HG03039 (cell line): Measurements from ENCODE around the gene CCT7.
"Not testable (repeated sequence)": the region's sequence is repeated elsewhere in the genome, so short reads cannot be mapped to it uniquely, and the experiment has no call there.

Experiments
- ATAC-seq: cut with Tn5 transposase; IDR thresholded peaks from one replicate; pipeline ENCODE4 v1.9.1; 2021; ENCODE audit warnings: mild to moderate bottlenecking, moderate library complexity; ENCODE audit not compliant: unreplicated experiment

Gene CCT7

GRCh38 chr2:73233932-73234832 lies at the start of gene CCT7:
CCT7 (plus strand) TSS chr2:73234308; CDS start chr2:73234379, 71 bp downstream.
- ATAC-seq = peak; percentile 52

- ATAC-seq = no peak
These were observed 48.1 kb upstream of the CCT7 start for GRCh38 chr2:73185965-73186364.

DNA sequence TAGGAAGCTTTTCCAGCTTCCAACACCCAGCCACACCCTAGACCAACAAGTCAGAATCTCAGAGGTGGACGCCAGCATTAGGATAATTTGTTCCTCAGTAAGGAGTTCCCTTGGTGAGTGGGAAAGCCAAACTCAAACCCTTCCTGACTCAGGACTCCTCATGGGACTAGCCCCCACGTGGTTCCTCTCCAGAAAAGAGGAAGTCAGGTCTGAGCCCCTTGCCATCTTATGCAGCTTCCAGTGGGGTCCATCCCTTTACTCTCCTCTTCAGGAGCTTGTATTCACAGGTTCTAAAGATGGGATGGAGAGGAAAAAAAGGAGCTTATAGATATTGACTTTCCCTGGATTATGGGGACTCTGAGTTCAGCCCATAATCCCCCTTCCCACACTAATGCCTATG lies 46.6 kb upstream of the CCT7 start:
- ATAC-seq = no peak

DNA sequence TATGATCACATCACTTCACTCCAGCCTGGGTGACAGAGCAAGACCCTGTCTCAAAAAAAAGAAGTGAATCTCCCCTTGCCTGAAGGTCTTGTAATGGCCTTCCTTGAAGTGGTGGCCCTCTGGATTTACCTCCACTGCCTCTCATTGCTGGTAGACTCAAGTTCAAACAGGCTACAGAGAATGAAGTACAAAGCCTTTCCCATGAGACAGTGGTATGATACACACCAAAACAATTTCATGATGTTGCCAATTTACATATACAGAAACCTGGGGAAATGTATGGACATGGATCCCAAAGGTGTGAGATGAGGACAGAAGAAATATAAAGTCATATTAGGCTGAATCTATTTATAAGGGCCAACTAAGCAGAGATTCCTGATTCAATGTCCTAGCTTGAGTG lies 36.5 kb upstream of the CCT7 start:
- ATAC-seq = no peak

- ATAC-seq = not testable (repeated sequence)
These were observed 33.8 kb upstream of the CCT7 start for GRCh38 chr2:73200281-73200680.

- no peak for ATAC-seq
These were observed 31.7 kb upstream of the CCT7 start, which contains the start of gene NOTO for GRCh38 chr2:73202156-73203054. NOTO (plus strand) TSS chr2:73202574; CDS start chr2:73202667, 93 bp downstream.

- no peak for ATAC-seq
These were observed 30.9 kb upstream of the CCT7 start for GRCh38 chr2:73203055-73203681.

DNA sequence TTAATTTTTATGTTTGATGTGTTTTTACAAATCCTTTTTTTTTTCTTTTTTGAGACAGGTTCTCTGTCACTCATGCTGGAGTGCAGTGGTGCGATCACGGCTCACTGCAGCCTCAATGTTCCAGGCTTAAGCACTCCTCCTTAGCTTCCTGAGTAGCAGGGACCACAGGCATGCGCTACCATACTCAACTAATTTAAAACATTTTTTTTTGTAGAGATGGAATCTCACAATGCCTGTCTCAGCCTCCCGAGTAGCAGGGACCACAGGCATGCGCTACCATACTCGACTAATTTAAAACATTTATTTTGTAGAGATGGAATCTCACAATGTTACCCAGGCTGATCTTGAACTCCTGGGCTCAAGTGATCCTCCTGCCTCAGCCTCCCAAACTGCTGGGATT lies 28.5 kb upstream of the CCT7 start:
- ATAC-seq = no peak

DNA sequence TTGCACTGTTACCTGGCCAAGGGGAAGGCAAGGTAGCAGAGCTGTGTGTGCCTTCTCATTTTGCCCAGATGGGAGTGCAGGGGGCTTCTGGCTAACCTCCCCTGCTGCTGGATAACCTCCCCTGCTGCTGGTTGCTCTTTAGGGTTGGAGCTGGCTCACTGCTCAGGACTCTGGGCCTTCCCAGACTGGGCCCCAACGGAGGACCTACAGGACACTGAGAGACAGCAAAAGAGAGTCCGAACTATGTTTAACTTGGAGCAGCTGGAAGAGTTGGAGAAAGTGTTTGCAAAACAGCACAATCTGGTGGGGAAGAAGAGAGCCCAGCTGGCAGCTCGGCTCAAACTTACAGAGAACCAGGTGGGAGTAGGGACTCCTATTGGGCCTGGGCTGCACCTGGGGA lies 25.9 kb upstream of the CCT7 start:
- no peak for ATAC-seq

DNA sequence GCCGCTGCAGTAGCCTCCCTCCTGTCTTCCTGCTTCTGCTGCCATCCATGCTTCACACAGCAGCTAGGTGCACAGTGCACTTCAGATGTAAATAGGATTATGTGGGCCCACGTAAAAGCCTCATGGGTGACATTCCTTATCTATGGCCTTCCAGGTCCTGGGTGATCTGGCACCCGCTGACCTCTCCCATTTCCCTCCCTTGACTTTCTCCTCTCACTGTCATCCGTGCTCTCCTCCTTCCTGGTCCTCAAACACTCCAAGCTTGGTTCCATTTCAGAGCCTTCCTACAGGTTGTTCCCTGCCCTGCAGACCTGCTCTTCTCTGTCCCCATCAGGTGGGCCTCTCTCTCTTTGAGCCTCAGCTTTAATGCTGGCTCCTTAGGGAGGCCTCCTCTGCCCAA lies 24.1 kb upstream of the CCT7 start:
- no peak for ATAC-seq

- no peak for ATAC-seq
These were observed 23.4 kb upstream of the CCT7 start for GRCh38 chr2:73210696-73211095.

GRCh38 chr2:73212098-73212447 lies 22.0 kb upstream of the CCT7 start:
- no peak for ATAC-seq

- peak; percentile 56 for ATAC-seq
These were observed 21.5 kb upstream of the CCT7 start for GRCh38 chr2:73212448-73213176.

DNA sequence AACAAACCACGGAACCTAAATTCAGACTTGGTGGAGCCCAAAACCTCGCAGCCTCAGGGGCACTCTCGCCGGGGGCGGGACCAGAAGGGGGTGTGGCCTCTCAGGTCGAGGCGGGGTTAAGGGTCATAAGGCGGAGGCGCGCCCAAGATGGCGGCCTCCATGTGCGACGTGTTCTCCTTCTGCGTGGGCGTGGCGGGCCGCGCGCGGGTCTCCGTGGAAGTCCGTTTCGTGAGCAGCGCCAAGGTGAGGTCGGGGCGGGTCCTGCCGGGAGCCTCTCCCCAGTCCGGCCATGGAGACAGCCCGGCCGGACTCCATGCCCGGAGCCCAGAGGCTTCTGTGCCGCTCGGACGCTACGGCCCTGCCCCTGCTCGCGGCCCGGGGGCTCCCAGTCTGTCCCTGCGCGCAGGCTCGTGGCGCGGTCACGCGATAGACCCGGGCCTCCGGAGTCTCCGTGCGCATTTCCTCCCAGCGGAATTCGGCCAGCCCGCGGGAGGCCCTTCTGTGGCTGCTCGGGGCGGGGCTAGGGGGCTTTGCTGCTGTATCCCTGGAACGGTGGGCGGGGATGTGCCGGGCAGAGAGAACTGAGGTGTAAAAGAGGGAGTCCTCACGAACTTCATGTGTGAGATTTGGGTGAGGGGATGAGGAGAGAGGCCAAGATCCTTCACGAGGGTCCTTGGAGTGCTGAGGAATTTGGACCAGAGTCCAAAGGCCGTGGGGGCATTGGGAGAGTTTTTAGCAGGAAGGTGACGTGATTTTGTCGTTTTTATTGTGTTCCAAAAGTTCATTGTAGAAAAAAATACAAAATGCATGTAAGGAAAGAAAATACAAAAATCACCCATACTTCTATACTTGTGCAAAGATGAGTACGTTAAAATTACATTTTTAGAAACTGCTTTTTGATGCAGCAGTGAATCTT lies 19.7 kb upstream of the CCT7 start, which contains the start of gene SMYD5:
TSS of gene SMYD5 (plus strand) at position 126 of the 916 bp plus-strand sequence. CDS start at position 148, 22 bp downstream.
- ATAC-seq = peak; percentile 81

DNA sequence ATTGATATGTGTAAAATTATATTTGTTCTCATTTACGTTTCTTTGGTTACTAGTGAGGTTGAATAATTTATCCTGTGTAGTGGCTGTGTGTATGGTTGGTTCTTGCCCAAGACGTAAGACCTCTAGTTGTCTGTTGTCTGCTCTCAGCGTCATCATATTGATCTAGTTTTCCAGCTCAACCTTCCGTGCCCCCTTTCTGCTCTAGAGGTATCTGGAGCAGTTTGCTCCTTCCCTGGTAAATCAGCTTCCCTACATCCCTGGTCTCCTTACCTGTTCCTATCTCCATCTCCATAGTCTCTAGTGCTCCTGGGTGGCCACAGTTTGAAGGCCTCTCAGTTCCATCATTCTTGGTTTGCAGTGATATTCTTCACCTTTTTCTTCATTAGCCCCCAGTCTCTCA lies 18.9 kb upstream of the CCT7 start:
- no peak for ATAC-seq

DNA sequence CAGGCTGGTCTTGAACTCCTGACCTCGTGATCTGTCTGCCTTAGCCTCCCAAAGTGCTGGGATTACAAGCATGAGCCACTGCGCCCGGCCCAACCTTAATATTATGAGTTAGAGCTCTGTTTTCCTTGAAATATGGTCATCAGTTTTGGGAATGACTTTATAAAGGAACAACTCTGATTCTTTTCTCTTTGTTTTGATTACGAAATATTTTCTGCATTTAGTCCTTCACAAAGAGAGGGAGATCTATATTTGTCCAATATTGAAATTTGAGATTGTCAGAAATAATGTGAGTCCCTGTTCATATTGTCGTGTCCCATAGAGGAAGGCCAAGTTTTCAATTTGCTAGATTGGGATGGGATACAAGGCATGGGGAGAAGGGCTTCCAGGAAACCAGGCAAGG lies 16.9 kb upstream of the CCT7 start:
- no peak for ATAC-seq

DNA sequence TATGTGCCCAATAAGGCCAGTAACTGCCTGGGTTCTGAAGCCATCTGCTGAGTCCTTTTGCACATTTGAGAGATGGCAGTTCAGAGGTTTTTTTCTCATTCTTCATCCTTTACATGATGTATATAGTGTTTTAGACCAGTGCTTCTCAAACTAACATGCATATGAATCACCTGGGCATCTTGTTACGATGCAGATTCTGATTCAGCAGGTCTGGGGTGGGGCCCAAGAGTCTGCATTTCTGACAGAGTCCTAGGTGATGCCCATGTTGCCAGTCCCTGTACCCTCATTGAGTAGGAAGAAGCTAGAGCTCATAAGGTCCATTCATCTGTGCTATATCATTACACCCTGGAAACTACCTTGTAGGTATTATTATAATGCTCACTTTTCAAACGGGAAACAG lies 16.3 kb upstream of the CCT7 start:
- ATAC-seq = no peak

GRCh38 chr2:73218298-73218697 lies 15.8 kb upstream of the CCT7 start:
- ATAC-seq = no peak

DNA sequence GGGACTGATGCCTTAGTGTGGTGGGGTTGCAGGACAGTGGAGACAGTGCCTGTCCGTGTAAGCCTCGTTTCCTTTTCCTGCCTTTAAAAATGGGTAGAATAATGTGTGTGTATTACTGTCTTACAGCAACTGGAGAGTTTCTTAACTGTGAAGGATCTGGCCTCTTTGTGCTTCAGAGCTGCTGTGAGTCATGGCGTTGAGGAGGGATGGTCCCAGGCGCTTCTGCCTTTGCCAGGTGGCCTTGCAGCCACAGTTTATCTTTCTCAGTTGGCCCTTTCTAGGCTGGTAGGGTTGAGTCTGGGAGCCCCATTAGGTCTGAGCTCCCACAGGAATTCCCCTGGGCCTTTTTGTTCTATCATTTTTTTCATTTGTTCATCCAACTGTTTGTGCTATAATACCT lies 10.3 kb upstream of the CCT7 start:
- no peak for ATAC-seq
